ENCODE results near the gene GLB1L3.
"Not testable (repeated sequence)": the region's sequence is repeated elsewhere in the genome, so short reads cannot be mapped to it uniquely, and the experiment has no call there.

GLB1L3 gene

GRCh38 chr11:134272381-134273316 lies 3.5 kb upstream of the GLB1L3 start:
- DNase-seq (ENCODE audit: low read depth in 1 of 2, low spot score in 1 of 2), result no peak

DNA sequence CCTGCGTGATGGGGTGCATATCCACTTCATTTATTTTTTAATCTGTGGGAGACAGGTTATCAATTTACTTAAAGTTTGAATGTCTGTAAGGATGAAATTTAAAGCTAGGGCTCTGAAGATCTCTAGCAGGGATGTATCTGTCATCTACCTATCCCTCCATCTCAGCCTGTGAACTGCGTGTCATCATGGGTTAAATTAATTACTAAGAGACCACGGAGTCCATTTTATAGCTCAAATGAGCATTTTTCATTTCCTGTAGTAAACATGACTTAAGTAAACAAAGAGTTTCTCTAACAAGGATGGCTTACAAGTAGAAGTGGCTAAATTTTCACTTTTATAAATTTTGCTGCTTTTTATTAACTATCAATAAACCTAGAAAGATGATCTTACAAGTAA lies 2.9 kb upstream of the GLB1L3 start:
- DNase-seq (ENCODE audit: low read depth in 1 of 2, low spot score in 1 of 2), result no peak

DNA sequence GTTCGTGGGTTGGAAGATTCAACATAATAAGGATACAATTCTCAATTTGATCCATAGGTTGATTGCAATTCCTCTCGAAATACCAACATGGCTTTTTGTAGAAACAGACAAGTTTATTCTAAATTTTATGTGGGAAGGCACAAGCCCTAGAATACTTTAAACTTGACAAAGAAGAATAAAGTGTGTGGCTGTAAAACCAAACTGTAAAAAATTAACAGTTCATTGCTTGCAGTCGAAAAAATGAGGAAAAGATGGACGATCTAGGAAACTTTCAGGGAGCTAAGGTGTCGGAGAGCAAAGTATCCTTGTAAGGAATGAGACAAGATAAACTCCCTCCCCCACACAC lies 1.0 kb upstream of the GLB1L3 start:
- DNase-seq (ENCODE audit: low read depth in 1 of 2, low spot score in 1 of 2), result no peak

DNA sequence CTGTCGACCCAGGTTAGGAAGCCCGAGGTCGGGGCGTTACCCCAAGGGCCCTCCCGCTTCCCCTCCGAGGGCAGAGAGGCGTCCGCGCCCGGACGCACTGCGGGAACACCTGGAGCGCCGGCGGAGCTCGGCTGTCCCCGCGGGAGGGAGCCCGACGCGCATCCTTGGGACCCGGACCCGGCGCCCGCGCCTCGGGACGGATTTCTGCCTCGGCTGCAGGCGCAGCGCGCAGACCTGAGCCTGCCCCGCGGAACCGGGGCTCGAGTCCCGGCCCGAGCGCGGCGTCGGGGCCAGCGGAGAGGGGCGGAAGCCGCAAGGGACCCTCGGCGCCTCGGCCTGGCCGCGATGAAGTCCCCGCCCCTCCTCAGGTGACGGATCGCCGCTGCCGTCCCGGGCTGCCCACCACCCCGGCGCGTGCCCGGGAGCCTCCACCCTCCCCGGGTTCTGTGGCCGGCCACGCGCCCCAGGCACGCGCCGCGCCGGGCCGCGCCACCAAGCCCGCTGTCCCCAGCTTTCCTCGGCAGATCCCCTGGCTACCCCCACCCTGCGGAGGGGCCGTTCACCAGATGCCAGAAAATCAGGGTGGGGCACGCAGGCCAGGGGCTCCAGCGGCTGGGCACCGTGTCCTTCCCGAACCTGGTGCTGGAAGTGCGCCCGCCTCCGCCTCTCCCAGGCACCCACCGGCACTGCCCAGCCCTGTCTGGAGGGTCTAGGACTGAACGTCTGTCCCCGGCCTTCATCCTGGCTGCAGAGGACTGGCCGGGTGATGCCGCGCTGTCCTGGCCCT lies 410 bp downstream of the GLB1L3 start:
- DNase-seq (ENCODE audit: low read depth in 1 of 2, low spot score in 1 of 2), result peak in 1 of 2 donors; percentile 6

DNA sequence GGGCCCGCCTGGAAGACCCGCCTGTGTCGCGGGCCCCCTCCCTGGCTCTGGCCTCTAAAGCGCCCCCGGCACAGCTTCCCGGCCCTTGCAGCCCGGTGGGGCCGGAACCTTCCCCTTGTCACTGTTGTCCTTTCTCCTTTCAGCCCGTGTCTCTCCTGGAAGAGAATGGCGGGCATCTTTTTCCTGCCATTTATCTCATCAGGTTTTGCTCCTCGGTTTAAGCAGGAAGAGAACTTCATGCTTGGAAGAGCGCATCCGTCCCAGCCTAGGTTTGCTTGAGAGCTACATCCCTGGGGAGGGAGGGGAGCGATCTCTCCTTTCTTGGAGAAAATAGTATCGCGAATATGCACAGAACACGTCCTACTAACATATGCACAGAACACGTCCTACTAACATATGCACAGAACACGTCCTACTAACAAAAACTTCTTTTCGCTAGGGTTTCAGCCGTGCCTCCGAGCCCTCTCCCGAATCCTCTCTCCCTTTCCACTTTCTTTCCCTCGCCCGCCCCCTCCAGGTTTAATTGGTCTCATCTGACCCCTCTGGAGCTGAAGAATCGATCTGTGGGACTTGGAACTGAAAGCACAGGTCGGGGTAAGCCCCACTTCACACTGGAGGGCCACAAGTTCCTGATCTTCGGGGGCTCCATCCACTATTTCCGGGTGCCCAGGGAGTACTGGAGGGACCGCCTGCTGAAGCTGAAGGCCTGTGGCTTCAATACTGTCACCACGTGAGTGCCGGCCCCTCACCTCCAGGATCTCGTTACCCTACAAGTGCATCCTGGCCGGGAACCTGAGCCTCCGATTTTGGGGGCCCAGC lies 1.2 kb downstream of the GLB1L3 start:
- DNase-seq (ENCODE audit: low read depth in 1 of 2, low spot score in 1 of 2), result no peak

DNA sequence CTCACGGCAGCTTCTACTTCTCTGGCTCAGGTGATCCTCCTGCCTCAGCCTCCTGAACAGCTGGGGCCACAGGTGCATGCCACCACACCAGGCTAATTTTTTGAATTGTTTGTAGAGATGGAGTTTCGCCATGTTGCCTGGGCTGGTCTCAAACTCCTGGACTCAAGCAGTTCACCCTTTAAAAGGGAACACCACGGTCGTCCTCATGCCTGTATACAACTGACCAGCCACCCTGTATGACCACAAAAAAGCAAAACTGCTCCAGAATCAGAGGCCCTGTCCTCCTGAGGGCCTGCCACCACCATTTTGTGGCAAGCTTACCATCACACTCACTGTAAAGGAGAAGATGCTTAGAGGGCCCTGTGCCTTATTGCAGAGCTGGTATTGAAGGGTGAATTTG lies 2.2 kb downstream of the GLB1L3 start:
- no peak for DNase-seq (ENCODE audit: low read depth in 1 of 2, low spot score in 1 of 2)

- DNase-seq (ENCODE audit: low read depth in 1 of 2, low spot score in 1 of 2), result not testable (repeated sequence)
Observed at GRCh38 chr11:134281635-134282034, 5.5 kb downstream of the GLB1L3 start.

GRCh38 chr11:134282121-134283045 lies 6.2 kb downstream of the GLB1L3 start:
- no peak for DNase-seq (ENCODE audit: low read depth in 1 of 2, low spot score in 1 of 2)

DNA sequence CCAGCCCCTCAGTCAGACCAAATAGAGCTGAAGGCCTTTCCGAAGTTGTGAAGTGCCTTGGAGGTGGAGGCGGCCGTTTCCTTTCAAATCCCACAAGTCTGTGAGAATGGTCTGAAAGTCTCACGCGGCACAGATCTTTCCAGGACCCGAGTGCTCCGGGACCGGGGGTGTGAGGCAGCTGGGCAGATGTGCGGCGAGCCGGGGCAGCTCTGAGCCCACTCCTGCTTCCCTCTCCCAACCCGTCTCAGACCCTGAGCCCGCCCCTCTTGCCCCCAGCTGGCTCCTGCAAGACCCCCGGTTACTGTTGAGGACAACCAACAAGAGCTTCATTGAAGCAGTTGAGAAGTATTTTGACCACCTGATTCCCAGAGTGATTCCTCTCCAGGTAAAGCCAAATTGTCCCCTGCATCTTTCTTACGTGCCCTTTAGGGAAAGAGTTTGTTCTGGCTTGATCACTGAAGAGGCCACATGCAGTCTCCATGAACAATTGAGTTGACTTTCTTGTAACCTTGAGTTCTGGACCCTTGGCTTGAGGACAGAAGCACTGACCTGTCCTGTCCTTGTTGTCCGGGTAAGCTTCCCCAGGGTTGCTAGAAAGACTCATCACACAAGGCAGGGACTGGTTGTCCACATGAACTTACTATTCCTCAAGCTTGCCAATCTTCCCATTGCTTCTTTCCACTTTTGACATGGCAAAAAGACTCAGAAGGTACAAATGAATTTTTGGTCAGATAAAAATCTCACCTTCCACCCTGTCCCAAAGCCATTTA lies 7.5 kb downstream of the GLB1L3 start:
- no peak for DNase-seq (ENCODE audit: low read depth in 1 of 2, low spot score in 1 of 2)

- not testable (repeated sequence) for DNase-seq (ENCODE audit: low read depth in 1 of 2, low spot score in 1 of 2)
Observed at GRCh38 chr11:134284349-134284748, 8.2 kb downstream of the GLB1L3 start.

GRCh38 chr11:134287561-134287960 lies 11.4 kb downstream of the GLB1L3 start:
- DNase-seq (ENCODE audit: low read depth in 1 of 2, low spot score in 1 of 2), result no peak

GRCh38 chr11:134288486-134288885 lies 12.3 kb downstream of the GLB1L3 start:
- DNase-seq (ENCODE audit: low read depth in 1 of 2, low spot score in 1 of 2), result no peak

GRCh38 chr11:134289167-134289566 lies 13.0 kb downstream of the GLB1L3 start:
- no peak for DNase-seq (ENCODE audit: low read depth in 1 of 2, low spot score in 1 of 2)

DNA sequence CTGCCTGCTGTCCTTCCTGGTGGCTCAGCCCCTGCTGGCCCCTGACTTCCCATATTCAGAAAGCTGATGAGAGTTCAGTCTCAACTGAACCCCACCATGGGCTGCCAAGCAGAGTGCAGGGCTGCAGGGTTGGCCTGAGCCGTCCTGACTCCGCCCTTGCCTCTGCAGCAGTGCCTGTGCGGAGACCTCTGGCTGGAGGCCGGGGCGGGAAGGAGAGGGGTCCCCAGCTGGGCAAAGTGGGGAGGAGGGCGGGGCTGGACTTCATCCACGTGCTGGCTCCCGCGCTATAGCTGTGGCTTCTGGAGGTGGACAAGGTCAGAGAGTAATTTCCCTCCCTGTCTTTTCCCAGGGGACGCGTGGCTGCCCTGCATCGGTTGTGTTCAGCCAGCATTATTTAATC lies 13.6 kb downstream of the GLB1L3 start:
- no peak for DNase-seq (ENCODE audit: low read depth in 1 of 2, low spot score in 1 of 2)

- no peak for DNase-seq (ENCODE audit: low read depth in 1 of 2, low spot score in 1 of 2)
Observed at GRCh38 chr11:134290646-134291045, 14.5 kb downstream of the GLB1L3 start.

DNA sequence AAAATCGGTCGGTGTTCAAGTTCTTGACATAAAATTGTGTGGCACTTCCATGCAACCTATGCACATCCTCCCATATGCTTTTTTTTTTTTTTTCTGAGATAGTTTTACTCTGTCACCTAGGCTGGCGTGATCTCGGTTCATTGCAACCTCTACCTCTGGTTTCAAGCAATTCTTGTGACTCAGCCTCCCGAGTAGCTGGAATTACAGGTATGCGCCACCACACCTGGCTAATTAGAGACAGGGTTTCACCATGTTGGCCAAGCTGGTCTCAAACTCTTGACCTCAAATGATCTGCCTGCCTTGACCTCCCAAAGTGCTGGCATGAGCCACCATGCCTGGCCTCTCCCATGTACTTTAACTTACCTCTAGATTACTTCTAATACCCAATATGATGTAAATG lies 15.0 kb downstream of the GLB1L3 start:
- DNase-seq (ENCODE audit: low read depth in 1 of 2, low spot score in 1 of 2), result no peak

GRCh38 chr11:134292661-134293060 lies 16.5 kb downstream of the GLB1L3 start:
- no peak for DNase-seq (ENCODE audit: low read depth in 1 of 2, low spot score in 1 of 2)

DNA sequence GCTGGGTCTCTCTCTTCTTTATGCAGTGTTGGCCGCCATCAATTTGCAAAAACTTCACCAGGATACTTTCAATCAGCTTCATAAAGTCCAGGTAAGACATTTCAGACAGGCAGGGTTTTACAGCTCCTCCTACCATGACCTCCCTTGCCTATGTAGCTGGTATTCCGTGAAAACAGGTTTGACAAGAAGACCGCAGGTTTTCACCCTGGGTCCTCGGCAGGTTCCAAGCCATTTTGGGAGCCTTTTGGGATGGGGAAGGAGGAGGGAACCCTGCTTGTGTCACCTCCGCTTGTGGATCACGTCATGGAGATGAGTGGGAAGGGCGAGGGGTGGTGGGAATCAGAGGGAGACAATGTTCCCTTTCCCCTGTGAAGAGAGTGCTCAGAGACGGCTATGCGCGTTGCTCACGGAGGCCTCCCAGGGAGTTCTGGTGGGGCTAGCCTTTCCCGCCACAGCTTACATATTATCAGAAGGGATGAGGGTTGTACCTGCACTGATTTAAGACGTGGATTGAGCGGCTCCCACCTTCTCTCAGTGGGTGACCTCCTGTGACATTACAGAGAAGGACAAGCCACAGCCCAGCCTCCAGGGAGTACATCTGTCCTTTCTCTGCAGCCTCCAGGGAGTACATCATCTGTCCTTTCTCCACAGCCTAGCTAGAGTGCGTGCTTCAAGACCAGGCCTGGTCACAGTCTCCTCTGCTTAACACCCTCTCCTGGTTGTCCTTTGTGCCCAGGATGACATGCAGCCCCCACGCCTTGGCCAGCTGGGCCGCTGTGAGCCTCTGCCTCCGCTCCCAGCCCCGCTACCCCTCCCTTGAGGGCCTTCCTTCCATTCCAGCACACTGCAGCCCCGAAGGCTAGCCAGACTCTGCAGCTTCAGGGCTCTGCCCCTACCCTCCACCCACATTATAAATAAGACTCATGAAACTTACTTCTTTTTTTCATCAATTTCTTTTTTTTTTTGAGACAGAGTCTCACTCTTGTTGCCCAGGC lies 17.2 kb downstream of the GLB1L3 start:
- DNase-seq (ENCODE audit: low read depth in 1 of 2, low spot score in 1 of 2), result no peak
